Tibial nerve (tissue), 4 donors: ENCODE measurements around the gene ZNF148. TPM values are rescaled to one million over a fixed set of nuclear protein-coding genes. Genes with fewer than 3 reads are reported as not detected.

Experiments used
- DNase-seq, 2 donors: peaks; one replicate each; pipeline ENCODE4 v3.0.0-alpha.2; 2019; ENCODE audit warnings: low spot score in 2 of 2
- H3K27ac ChIP-seq, 4 donors: fragments of 200-600 bp; sonication (generic) in 3 of 4; one replicate each; pipeline ENCODE4 v1.5.1; 2017 to 2019; ENCODE audit warnings: mild to moderate bottlenecking in 1 of 4
- H3K27me3 ChIP-seq, 2 donors: fragments of 200-600 bp; sonication (generic) in 1 of 2; one replicate each; pipeline versions ENCODE4 v1.5.1 to v1.6.0; 2017 to 2019
- H3K36me3 ChIP-seq, 3 donors: fragments of 200-600 bp; sonication (generic); one replicate each; pipeline ENCODE4 v1.5.1; 2018 to 2019
- H3K4me1 ChIP-seq, 4 donors: fragments of 200-600 bp; sonication (generic) in 3 of 4; one replicate each; pipeline ENCODE4 v1.5.1; 2017 to 2019
- H3K4me3 ChIP-seq, 4 donors: fragments of 200-600 bp; sonication (generic) in 3 of 4; one replicate each; pipeline ENCODE4 v1.5.1; 2017 to 2019; ENCODE audit warnings: mild to moderate bottlenecking in 1 of 4, moderate library complexity in 1 of 4
- H3K9me3 ChIP-seq, 4 donors: fragments of 200-600 bp; sonication (generic) in 3 of 4; one replicate each; pipeline ENCODE4 v1.5.1; 2017 to 2019
- EP300 ChIP-seq, 2 donors: sonication (generic); formaldehyde crosslinking; IDR thresholded peaks; one replicate each; pipeline ENCODE4 v1.6.1; 2017; ENCODE audit warnings: antibody characterized with exemption in 2 of 2, mild to moderate bottlenecking in 1 of 2
- POLR2A ChIP-seq, 2 donors: fragments of 450-650 bp; IDR thresholded peaks; one replicate each; pipeline ENCODE4 v1.6.1; 2017; ENCODE audit warnings: antibody characterized with exemption in 2 of 2, mild to moderate bottlenecking in 2 of 2, moderate library complexity in 2 of 2
- WGBS, 2 donors: methylation state at CpG; one replicate each; pipeline ENCODE4 v1.1.5; 2018; 5-methylcytosine and 5-hydroxymethylcytosine counted together
- total RNA-seq, 4 donors: library from RNA; depleted of rRNA; stranded (reverse); fragments of >200 nt; gene quantifications; one replicate each; pipeline ENCODE4 v1.1.0, GENCODE V29; 2016
- TF ChIP-seq, protein P1 (sequence below), 5 experiments: fragments of 200-600 bp in 3 of 5; fragments of 450-650 bp in 2 of 5; sonication (generic) in 3 of 5; IDR thresholded peaks; one replicate each; pipeline ENCODE4 v1.5.1; 2016 to 2019; ENCODE audit warnings: antibody characterized with exemption in 5 of 5, mild to moderate bottlenecking in 3 of 5, moderate library complexity in 2 of 5

The ZNF148 gene
- total RNA-seq, 4 donors from 2014 or later = 19.5 to 28.0 (median 24.0) TPM

DNA sequence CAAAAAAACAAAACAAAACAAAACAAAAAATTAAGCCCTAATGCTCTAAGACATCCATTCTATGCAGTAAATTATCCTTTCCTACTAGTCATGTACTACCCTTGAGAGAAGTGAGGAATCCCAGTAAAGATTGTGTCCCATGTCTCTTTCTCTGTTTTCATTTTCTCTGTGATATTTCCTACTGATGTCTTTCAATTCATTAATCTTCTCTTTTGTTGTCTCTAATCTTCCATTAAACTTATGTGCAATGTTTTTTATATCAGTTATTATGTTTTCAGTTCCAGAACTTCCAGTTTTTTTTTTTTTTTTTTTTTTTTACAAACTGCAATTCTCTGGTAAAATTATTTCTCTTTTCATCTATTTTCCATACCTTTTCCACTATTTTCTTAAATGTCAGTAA, 118.5 kb downstream of the ZNF148 start:
- peaks cover 0 to 23% (median 0%) of the 10 kb centered on the region in 3 donors for H3K36me3 ChIP-seq
- TF ChIP-seq POLR2A (IDR thresholded peaks at IDR 0.05) = no peak
- no peak for TF ChIP-seq EP300 (IDR thresholded peaks at IDR 0.05)
- TF ChIP-seq, protein P1, sequence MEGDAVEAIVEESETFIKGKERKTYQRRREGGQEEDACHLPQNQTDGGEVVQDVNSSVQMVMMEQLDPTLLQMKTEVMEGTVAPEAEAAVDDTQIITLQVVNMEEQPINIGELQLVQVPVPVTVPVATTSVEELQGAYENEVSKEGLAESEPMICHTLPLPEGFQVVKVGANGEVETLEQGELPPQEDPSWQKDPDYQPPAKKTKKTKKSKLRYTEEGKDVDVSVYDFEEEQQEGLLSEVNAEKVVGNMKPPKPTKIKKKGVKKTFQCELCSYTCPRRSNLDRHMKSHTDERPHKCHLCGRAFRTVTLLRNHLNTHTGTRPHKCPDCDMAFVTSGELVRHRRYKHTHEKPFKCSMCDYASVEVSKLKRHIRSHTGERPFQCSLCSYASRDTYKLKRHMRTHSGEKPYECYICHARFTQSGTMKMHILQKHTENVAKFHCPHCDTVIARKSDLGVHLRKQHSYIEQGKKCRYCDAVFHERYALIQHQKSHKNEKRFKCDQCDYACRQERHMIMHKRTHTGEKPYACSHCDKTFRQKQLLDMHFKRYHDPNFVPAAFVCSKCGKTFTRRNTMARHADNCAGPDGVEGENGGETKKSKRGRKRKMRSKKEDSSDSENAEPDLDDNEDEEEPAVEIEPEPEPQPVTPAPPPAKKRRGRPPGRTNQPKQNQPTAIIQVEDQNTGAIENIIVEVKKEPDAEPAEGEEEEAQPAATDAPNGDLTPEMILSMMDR (IDR thresholded peaks at IDR 0.05) = no peak
- H3K9me3 ChIP-seq = peaks cover 0 to 9% (median 0%) of the 10 kb centered on the region in 4 donors
- no peaks in the 10 kb centered on the region for H3K4me1 ChIP-seq
- no peaks in the 10 kb centered on the region for H3K27me3 ChIP-seq
- no peak for DNase-seq
- no peak overlapping the region for H3K27ac ChIP-seq
- no peak overlapping the region for H3K4me3 ChIP-seq

DNA sequence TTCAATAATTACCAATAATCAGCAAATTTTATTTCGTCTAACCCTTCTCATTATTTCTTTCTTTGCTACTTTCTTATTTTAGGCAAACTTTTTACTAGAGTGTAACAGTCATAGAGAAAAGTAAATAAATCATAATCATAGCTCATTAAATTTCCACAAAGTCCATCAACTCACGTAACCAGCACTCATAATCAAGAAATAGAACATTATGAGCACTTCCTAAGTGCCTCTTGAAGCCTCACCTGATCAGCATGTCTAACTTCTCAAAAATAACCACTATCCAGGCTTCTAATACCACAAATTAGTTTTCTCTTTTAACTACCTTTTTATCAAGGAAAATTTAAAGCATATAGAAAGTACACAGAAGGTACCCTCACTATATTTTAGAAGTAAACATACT, 124.2 kb downstream of the ZNF148 start:
- H3K27ac ChIP-seq = no peak overlapping the region
- H3K27me3 ChIP-seq = no peaks in the 10 kb centered on the region
- H3K4me1 ChIP-seq = no peaks in the 10 kb centered on the region
- peaks cover 0 to 7% (median 0%) of the 10 kb centered on the region in 3 donors for H3K36me3 ChIP-seq
- WGBS, 2 donors = 93 to 95% methylated on average over 2 of the region's 2 CpGs
- DNase-seq = no peak
- TF ChIP-seq, protein P1 (IDR thresholded peaks at IDR 0.05) = no peak
- TF ChIP-seq EP300 (IDR thresholded peaks at IDR 0.05) (no peak), POLR2A (IDR thresholded peaks at IDR 0.05) (no peak)
- H3K4me3 ChIP-seq = no peak overlapping the region
- no peaks in the 10 kb centered on the region for H3K9me3 ChIP-seq

DNA sequence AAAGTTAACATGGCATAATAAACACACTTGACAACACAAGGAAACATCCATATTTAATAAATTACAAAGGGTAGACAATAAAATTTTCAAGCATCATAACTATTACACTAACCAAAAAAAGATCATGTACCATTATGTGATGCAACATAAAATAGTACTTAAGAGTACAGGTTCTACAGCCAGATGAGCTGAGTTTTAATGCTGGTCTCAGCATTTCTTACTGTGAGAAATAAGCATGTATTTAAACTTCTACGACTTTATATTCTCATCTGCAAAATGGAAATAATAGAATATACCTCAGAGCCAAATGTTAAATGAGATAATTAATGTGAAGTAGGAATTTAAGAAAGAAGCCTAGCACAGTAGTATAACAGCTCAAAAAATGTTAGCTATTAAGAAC, 128.9 kb downstream of the ZNF148 start:
- H3K4me1 ChIP-seq = no peaks in the 10 kb centered on the region
- no peaks in the 10 kb centered on the region for H3K27me3 ChIP-seq
- H3K4me3 ChIP-seq = no peak overlapping the region
- DNase-seq = no peak
- no peak overlapping the region for H3K27ac ChIP-seq
- WGBS, 2 donors = 94 to 96% methylated on average over 1 of the region's 1 CpG
- no peaks in the 10 kb centered on the region for H3K9me3 ChIP-seq
- no peak for TF ChIP-seq EP300 (IDR thresholded peaks at IDR 0.05)
- TF ChIP-seq, protein P1 (IDR thresholded peaks at IDR 0.05) = no peak
- no peak for TF ChIP-seq POLR2A (IDR thresholded peaks at IDR 0.05)
- H3K36me3 ChIP-seq = peaks cover 0 to 10% (median 0%) of the 10 kb centered on the region in 3 donors

DNA sequence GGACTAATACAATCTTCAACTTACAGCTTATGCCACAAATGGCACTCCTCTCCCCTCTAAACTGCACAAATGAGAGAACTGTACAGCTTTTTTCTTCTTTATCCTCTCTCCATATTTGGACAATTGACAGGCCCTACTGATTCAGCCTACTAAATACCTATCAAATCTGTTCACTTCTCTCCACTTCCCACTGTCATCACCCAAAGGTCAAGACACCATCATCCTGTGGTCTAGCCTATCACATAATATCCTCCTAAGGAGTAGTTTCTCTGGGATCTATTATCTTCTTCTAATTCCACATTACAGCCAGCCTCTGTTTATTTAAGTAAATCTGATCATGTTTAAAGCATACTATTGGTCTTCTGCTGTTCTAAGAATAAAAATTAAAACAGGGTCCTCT, 129.6 kb downstream of the ZNF148 start:
- H3K4me3 ChIP-seq = no peak overlapping the region
- H3K36me3 ChIP-seq = peaks cover 0 to 10% (median 0%) of the 10 kb centered on the region in 3 donors
- H3K27ac ChIP-seq = no peak overlapping the region
- H3K9me3 ChIP-seq = no peaks in the 10 kb centered on the region
- no peaks in the 10 kb centered on the region for H3K27me3 ChIP-seq
- DNase-seq = no peak
- no peaks in the 10 kb centered on the region for H3K4me1 ChIP-seq
- TF ChIP-seq, protein P1 (IDR thresholded peaks at IDR 0.05) = no peak
- TF ChIP-seq POLR2A (IDR thresholded peaks at IDR 0.05) = no peak
- no peak for TF ChIP-seq EP300 (IDR thresholded peaks at IDR 0.05)

DNA sequence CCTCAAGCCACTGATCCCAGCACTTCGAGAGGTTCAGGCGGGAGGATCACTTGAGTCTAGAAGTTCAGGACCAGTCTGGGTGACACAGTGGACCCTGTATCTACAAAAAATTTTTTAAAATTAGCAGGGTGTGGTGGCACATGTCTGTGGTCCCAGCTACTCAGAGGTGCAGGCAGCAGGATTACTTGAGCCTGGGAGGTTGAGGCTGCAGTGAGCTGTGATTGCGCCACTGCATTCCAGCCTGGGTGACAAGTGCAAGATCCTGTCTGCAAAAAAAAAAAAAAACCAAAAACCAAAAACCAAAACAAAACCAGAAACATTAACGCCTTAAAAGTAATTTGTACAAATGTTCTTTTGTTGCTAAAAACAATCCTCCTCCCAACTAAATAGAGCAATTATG, 134.6 kb downstream of the ZNF148 start:
- Histone ChIP-seq H3K4me1 (no peaks in the 10 kb centered on the region), H3K36me3 (peaks cover 0 to 19% (median 0%) of the 10 kb centered on the region in 3 donors), H3K9me3 (no peaks in the 10 kb centered on the region), H3K27me3 (no peaks in the 10 kb centered on the region), H3K27ac (no peak overlapping the region), H3K4me3 (no peak overlapping the region)
- 61 to 69% methylated on average over 4 of the region's 4 CpGs for WGBS, 2 donors
- TF ChIP-seq POLR2A (IDR thresholded peaks at IDR 0.05) (no peak), EP300 (IDR thresholded peaks at IDR 0.05) (no peak)
- TF ChIP-seq, protein P1 (IDR thresholded peaks at IDR 0.05) = no peak
- no peak for DNase-seq
